Measurements from ENCODE around the gene UBE2H.

DNA sequence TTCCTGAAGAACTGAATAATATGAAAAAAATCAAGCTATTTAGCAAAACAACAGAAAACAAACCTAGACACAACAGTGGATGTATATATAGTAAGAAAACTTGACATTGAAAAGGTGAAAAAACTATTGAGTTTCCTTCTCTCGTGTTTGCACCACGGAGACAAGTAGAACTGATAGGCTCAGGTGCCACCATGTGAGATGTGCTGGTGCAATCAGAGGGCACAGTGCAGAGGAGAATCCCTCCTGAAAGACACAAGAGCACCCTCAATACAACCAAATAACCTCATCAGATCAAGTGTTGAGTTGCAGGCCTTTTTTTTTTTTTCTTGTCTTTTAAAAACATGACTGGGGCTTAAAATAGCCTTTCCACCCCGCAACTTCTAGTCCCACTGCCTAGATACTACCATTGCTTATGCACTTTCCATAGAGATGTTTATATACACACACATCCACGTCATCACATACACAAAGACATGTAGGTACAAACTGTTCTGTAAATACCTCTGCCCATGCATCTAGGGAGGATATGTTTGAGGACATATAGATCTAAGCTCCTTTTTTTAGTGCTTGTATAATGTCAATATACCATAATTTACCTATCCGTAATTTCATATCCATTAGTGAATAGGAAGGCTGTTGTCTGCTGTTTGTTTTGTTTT is 54.1 kb downstream of the UBE2H start:
- no peak for TF ChIP-seq CTCF (IDR thresholded peaks at IDR 0.05; ENCODE audit: insufficient read depth, low read length, poor library complexity, severe bottlenecking)
- TF ChIP-seq EZH2phosphoT487 (conservative IDR thresholded peaks at IDR 0.05; ENCODE audit: low read length) = no peak
